Prostate gland (tissue), 2 donors: ENCODE results near the gene ARL5C.

Source experiments
- POLR2A ChIP-seq: fragments of 450-650 bp; IDR thresholded peaks from one replicate; pipeline ENCODE4 v1.6.1; 2016; ENCODE audit warnings: antibody characterized with exemption, mild to moderate bottlenecking
- POLR2AphosphoS5 ChIP-seq: sonication (generic); formaldehyde crosslinking; IDR thresholded peaks from one replicate; pipeline ENCODE4 v1.6.1; 2017; ENCODE audit warnings: antibody characterized with exemption
- TF ChIP-seq, protein P1 (sequence below), 4 experiments: fragments of 200-600 bp in 2 of 4; fragments of 450-650 bp in 2 of 4; sonication (generic) in 2 of 4; IDR thresholded peaks; 1 replicate in 3 of 4; 2 replicates in 1 of 4; pipeline ENCODE4 v1.5.1; 2016 to 2019; ENCODE audit warnings: antibody characterized with exemption in 4 of 4, mild to moderate bottlenecking in 2 of 4, moderate library complexity in 2 of 4

- TF ChIP-seq POLR2A (no peak), POLR2AphosphoS5 (no peak)
- TF ChIP-seq, protein P1, sequence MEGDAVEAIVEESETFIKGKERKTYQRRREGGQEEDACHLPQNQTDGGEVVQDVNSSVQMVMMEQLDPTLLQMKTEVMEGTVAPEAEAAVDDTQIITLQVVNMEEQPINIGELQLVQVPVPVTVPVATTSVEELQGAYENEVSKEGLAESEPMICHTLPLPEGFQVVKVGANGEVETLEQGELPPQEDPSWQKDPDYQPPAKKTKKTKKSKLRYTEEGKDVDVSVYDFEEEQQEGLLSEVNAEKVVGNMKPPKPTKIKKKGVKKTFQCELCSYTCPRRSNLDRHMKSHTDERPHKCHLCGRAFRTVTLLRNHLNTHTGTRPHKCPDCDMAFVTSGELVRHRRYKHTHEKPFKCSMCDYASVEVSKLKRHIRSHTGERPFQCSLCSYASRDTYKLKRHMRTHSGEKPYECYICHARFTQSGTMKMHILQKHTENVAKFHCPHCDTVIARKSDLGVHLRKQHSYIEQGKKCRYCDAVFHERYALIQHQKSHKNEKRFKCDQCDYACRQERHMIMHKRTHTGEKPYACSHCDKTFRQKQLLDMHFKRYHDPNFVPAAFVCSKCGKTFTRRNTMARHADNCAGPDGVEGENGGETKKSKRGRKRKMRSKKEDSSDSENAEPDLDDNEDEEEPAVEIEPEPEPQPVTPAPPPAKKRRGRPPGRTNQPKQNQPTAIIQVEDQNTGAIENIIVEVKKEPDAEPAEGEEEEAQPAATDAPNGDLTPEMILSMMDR (IDR thresholded peaks at IDR 0.05), result no peak
These were observed 4.0 kb downstream of the ARL5C start for GRCh38 chr17:39161962-39162361.
